ENCODE results near the gene WDR74. TPM values are rescaled to one million over a fixed set of nuclear protein-coding genes. Genes with fewer than 3 reads are reported as not detected.
A peak's percentile ranks its signal among the peaks of the same experiment; 100 is the strongest.

WDR74 gene
- total and polyA plus RNA-seq, 9 of the 15 experiments (the other 6 are each of a cell fraction or from before 2014, with no cell fraction given), result 32.7 to 210 (median 114) TPM

DNA sequence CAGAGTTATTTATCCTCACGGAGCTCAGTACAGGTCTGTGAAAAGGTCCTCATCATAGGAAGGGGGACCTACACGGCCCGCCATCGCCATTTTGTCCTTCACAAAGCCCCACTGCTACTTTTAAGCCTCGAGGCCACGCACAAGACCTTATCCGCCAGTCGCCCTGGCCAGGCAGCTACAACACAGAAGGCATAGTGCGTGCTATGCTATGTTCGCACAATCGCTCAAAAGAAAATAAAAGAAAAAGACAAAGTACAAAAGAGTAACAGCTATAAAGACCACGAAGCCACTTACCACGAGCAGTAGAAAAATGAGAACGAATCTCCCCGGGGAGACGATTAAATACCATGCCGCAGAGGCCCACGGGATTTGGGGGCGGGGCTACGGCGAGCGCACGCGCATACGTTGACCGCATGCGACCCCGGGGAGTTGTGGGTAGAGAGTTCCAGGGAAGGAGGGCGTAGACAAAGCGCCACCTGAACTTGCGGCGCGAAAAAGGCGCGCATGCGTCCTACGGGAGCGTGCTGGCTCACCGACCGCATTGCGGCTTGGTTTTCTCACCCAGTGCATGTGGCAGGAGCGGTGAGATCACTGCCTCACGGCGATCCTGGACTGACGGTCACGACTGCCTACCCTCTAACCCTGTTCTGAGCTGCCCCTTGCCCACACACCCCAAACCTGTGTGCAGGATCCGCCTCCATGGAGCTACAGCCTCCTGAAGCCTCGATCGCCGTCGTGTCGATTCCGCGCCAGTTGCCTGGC is 16.4 kb upstream of the WDR74 start (continued):
- TF ChIP-seq CBX3 (IDR thresholded peaks at IDR 0.05; ENCODE audit: borderline replicate concordance in 1 of 2, low read length in 2 of 2), result peak in 1 of 2 experiments; percentile 77; a peak in 1 of 3 replicates
- TF ChIP-seq SMARCA5 (IDR thresholded peaks at IDR 0.05), result no peak
- TF ChIP-seq, protein P1, sequence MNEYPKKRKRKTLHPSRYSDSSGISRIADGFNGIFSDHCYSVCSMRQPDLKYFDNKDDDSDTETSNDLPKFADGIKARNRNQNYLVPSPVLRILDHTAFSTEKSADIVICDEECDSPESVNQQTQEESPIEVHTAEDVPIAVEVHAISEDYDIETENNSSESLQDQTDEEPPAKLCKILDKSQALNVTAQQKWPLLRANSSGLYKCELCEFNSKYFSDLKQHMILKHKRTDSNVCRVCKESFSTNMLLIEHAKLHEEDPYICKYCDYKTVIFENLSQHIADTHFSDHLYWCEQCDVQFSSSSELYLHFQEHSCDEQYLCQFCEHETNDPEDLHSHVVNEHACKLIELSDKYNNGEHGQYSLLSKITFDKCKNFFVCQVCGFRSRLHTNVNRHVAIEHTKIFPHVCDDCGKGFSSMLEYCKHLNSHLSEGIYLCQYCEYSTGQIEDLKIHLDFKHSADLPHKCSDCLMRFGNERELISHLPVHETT (CRISPR knock-in tag; conservative IDR thresholded peaks at IDR 0.05 in 1 of 2, IDR thresholded peaks at IDR 0.05 in 1 of 2), result no peak
- TF ChIP-seq, protein P2, sequence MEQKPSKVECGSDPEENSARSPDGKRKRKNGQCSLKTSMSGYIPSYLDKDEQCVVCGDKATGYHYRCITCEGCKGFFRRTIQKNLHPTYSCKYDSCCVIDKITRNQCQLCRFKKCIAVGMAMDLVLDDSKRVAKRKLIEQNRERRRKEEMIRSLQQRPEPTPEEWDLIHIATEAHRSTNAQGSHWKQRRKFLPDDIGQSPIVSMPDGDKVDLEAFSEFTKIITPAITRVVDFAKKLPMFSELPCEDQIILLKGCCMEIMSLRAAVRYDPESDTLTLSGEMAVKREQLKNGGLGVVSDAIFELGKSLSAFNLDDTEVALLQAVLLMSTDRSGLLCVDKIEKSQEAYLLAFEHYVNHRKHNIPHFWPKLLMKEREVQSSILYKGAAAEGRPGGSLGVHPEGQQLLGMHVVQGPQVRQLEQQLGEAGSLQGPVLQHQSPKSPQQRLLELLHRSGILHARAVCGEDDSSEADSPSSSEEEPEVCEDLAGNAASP (IDR thresholded peaks at IDR 0.05), result no peak
- TF ChIP-seq NFIX (CRISPR knock-in tag; IDR thresholded peaks at IDR 0.05; ENCODE audit: low read depth), result no peak
- no peak for TF ChIP-seq ZNF408 (CRISPR knock-in tag; IDR thresholded peaks at IDR 0.05; ENCODE audit: low read depth)
- TF ChIP-seq MYNN (IDR thresholded peaks at IDR 0.05), result peak; percentile 58; the same call in 1 of the 2 replicates
- TF ChIP-seq MYNN (CRISPR knock-in tag; IDR thresholded peaks at IDR 0.05), result no peak
- TF ChIP-seq LARP7 (IDR thresholded peaks at IDR 0.05), result peak; percentile 69; the same call in 1 of the 2 replicates
- TF ChIP-seq ATF1 (CRISPR knock-in tag; IDR thresholded peaks at IDR 0.05), result no peak
- TF ChIP-seq ATF1 (tag; IDR thresholded peaks at IDR 0.05), result peak; percentile 73
- no peak for TF ChIP-seq ILK (tag; IDR thresholded peaks at IDR 0.05; ENCODE audit: borderline replicate concordance, low read depth)
- no peak for TF ChIP-seq ZNF764 (CRISPR knock-in tag; IDR thresholded peaks at IDR 0.05; ENCODE audit: low read depth)
- TF ChIP-seq CCAR2 (IDR thresholded peaks at IDR 0.05; ENCODE audit: low read depth, low read length), result no peak
- peak; percentile 46; the same call in 1 of the 2 replicates for TF ChIP-seq ARID1B (IDR thresholded peaks at IDR 0.05)
- no peak for TF ChIP-seq TARDBP (IDR thresholded peaks at IDR 0.05)
- TF ChIP-seq HDGF (IDR thresholded peaks at IDR 0.05), result no peak
- TF ChIP-seq GABPB2 (CRISPR knock-in tag; conservative IDR thresholded peaks at IDR 0.05), result 0 out of 2 replicates have a peak, but pooled peaks have one; percentile 26
- no peak for TF ChIP-seq STAT5B (CRISPR knock-in tag; IDR thresholded peaks at IDR 0.05)
- TF ChIP-seq MYBL2 (IDR thresholded peaks at IDR 0.05; ENCODE audit: low read depth), result no peak
- no peak for TF ChIP-seq MYBL2 (CRISPR knock-in tag; IDR thresholded peaks at IDR 0.05; ENCODE audit: borderline replicate concordance)
- TF ChIP-seq JUNB (CRISPR knock-in tag; conservative IDR thresholded peaks at IDR 0.05), result no peak
- no peak for TF ChIP-seq IFI16 (CRISPR knock-in tag; IDR thresholded peaks at IDR 0.05)
- peak; percentile 100 for TF ChIP-seq POLR2A (conservative IDR thresholded peaks at IDR 0.05)
- TF ChIP-seq FUS (optimal IDR thresholded peaks at IDR 0.05; ENCODE audit: low read depth, low read length), result peak; percentile 2
- no peak for TF ChIP-seq HDAC8 (tag; IDR thresholded peaks at IDR 0.05)
- 0 out of 2 replicates have a peak, but pooled peaks have one; percentile 16 for TF ChIP-seq ZNF695 (CRISPR knock-in tag; IDR thresholded peaks at IDR 0.05)
- no peak; the same call in none of the 2 replicates for TF ChIP-seq EGR1 (conservative IDR thresholded peaks at IDR 0.05)
- TF ChIP-seq HSF4 (CRISPR knock-in tag; IDR thresholded peaks at IDR 0.05; ENCODE audit: borderline replicate concordance), result no peak
- TF ChIP-seq, protein P3, sequence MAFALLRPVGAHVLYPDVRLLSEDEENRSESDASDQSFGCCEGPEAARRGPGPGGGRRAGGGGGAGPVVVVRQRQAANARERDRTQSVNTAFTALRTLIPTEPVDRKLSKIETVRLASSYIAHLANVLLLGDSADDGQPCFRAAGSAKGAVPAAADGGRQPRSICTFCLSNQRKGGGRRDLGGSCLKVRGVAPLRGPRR (CRISPR knock-in tag; IDR thresholded peaks at IDR 0.05), result no peak

All from K562 (cell line).